Upper lobe of left lung (tissue), 6 donors: ENCODE data around the gene RPL10. TPM values are rescaled to one million over a fixed set of nuclear protein-coding genes. Genes with fewer than 3 reads are reported as not detected.

Experiments used
- ATAC-seq, 2 donors: fragments of 200-7000 bp; cut with Tn5 transposase; one replicate each; pipeline ENCODE4 v1.9.1; 2022; ENCODE audit warnings: mild to moderate bottlenecking in 2 of 2, moderate library complexity in 2 of 2; ENCODE audit not compliant: low FRiP score in 2 of 2
- DNase-seq, 2 donors: peaks; one replicate each; pipeline ENCODE4 v3.0.0-alpha.2; 2019 to 2020
- H3K27ac ChIP-seq, 4 donors: fragments of 200-600 bp; sonication (generic); one replicate each; pipeline ENCODE4 v1.5.1; 2016 to 2019
- H3K27me3 ChIP-seq, 4 donors: fragments of 200-600 bp; sonication (generic); one replicate each; pipeline ENCODE4 v1.5.1; 2017 to 2019
- H3K36me3 ChIP-seq, 4 donors: fragments of 200-600 bp; sonication (generic); one replicate each; pipeline ENCODE4 v1.5.1; 2016 to 2019
- H3K4me1 ChIP-seq, 4 donors: fragments of 200-600 bp; sonication (generic); one replicate each; pipeline ENCODE4 v1.5.1; 2018 to 2019
- H3K4me3 ChIP-seq, 4 donors: fragments of 200-600 bp; sonication (generic); one replicate each; pipeline ENCODE4 v1.5.1; 2017 to 2019; ENCODE audit warnings: mild to moderate bottlenecking in 2 of 4, moderate library complexity in 1 of 4
- H3K9me3 ChIP-seq, 4 donors: fragments of 200-600 bp; sonication (generic); one replicate each; pipeline ENCODE4 v1.5.1; 2018 to 2019
- CTCF ChIP-seq, 6 experiments: fragments of 450-650 bp in 4 of 6; fragments of 200-600 bp in 2 of 6; sonication (generic) in 2 of 6; IDR thresholded peaks; one replicate each; pipeline ENCODE4 v1.5.1; 2016 to 2019; ENCODE audit warnings: antibody characterized with exemption in 6 of 6
- EP300 ChIP-seq, 4 donors: sonication (generic); formaldehyde crosslinking; IDR thresholded peaks; one replicate each; pipeline ENCODE4 v1.5.1; 2017; ENCODE audit warnings: antibody characterized with exemption in 4 of 4, control low read depth in 2 of 4
- POLR2A ChIP-seq, 4 donors: fragments of 450-650 bp; IDR thresholded peaks; one replicate each; pipeline ENCODE4 v1.5.1; 2016 to 2017; ENCODE audit warnings: antibody characterized with exemption in 4 of 4, mild to moderate bottlenecking in 2 of 4
- POLR2AphosphoS5 ChIP-seq, 2 donors: sonication (generic); formaldehyde crosslinking; IDR thresholded peaks; one replicate each; pipeline ENCODE4 v1.5.1; 2017; ENCODE audit warnings: antibody characterized with exemption in 2 of 2
- WGBS, 2 donors: methylation state at CpG; one replicate each; pipeline ENCODE4 v1.1.5; 2017 to 2018; 5-methylcytosine and 5-hydroxymethylcytosine counted together
- total RNA-seq, 6 donors: library from RNA; depleted of rRNA in 4 of 6; stranded (reverse); fragments of >200 nt in 4 of 6; gene quantifications; one replicate each; pipeline versions ENCODE4 v1.1.0 to v1.2.1, GENCODE V29; 2016 to 2021
- donor health status: DM: no; HTN: no; CAD: no; lungs with moderate emphysema.
- donor health status: DM: no; HTN: yes; CAD: no; lungs with severe emphysema.

The RPL10 gene
- total RNA-seq, 6 donors from 2014 or later: 1,246 to 5,225 (median 2,943) TPM

- Histone ChIP-seq H3K27me3 (peaks cover 0 to 5% (median 0%) of the 10 kb centered on the region in 4 donors), H3K4me3 (peak within 1 kb of the TSS; percentile 50 to 77 (median 69)), H3K36me3 (peaks cover 0 to 4% (median 0%) of the 10 kb centered on the region in 4 donors), H3K9me3 (peaks cover 0 to 13% (median 0%) of the 10 kb centered on the region in 4 donors), H3K4me1 (peaks cover 5 to 18% (median 13%) of the 10 kb centered on the region in 4 donors), H3K27ac (peak within 1 kb of the TSS; percentile 97 to 98 (median 97))
- TF ChIP-seq POLR2A (IDR thresholded peaks at IDR 0.05) (peak in 3 of 4 donors; percentile 67 to 92 (median 85)), POLR2AphosphoS5 (IDR thresholded peaks at IDR 0.05) (peak; percentile 81 to 86), EP300 (IDR thresholded peaks at IDR 0.05) (peak in 1 of 4 donors; percentile 23), CTCF (IDR thresholded peaks at IDR 0.05) (peak in 4 of 6 experiments; percentile 21 to 50 (median 46))
- 0 to 55% methylated on average over 9 to 103 of the region's 103 CpGs for WGBS, 2 donors
- ATAC-seq (peak; percentile 94 to 96), DNase-seq (peak; percentile 97 to 99)
These were observed 19.2 kb upstream of the RPL10 start, which contains the start of gene EMD for GRCh38 chrX:154378799-154379568. Gene EMD, plus strand, starts transcription at chrX:154379295. Its CDS starts 190 bp downstream, at chrX:154379485.

GRCh38 chrX:154379569-154379951 lies 18.6 kb upstream of the RPL10 start:
- WGBS, 2 donors: 52% methylated on average over 38 of the region's 38 CpGs; no CpG with 5 or more reads in 1 of the 2 donors
- Histone ChIP-seq H3K36me3 (peaks cover 0 to 4% (median 0%) of the 10 kb centered on the region in 4 donors), H3K27ac (peak overlapping the region; percentile 97 to 98 (median 97)), H3K9me3 (peaks cover 0 to 13% (median 0%) of the 10 kb centered on the region in 4 donors), H3K4me3 (peak overlapping the region; percentile 50 to 77 (median 69)), H3K4me1 (peaks cover 4 to 13% (median 10%) of the 10 kb centered on the region in 4 donors), H3K27me3 (peaks cover 0 to 4% (median 0%) of the 10 kb centered on the region in 4 donors)
- ATAC-seq: no peak
- no peak for TF ChIP-seq CTCF (IDR thresholded peaks at IDR 0.05)
- TF ChIP-seq POLR2A (IDR thresholded peaks at IDR 0.05): no peak
- no peak for TF ChIP-seq POLR2AphosphoS5 (IDR thresholded peaks at IDR 0.05)
- TF ChIP-seq EP300 (IDR thresholded peaks at IDR 0.05): no peak
- no peak for DNase-seq

- Histone ChIP-seq H3K4me3 (peak overlapping the region; percentile 50 to 77 (median 69)), H3K36me3 (peaks cover 0 to 4% (median 0%) of the 10 kb centered on the region in 4 donors), H3K4me1 (peaks cover 4 to 11% (median 9%) of the 10 kb centered on the region in 4 donors), H3K9me3 (peaks cover 0 to 13% (median 0%) of the 10 kb centered on the region in 4 donors), H3K27ac (peak overlapping the region; percentile 97 to 98 (median 97)), H3K27me3 (no peaks in the 10 kb centered on the region)
- ATAC-seq: no peak
- 69% methylated on average over 13 of the region's 13 CpGs; no CpG with 5 or more reads in 1 of the 2 donors for WGBS, 2 donors
- DNase-seq: no peak
- TF ChIP-seq POLR2A (IDR thresholded peaks at IDR 0.05) (no peak), POLR2AphosphoS5 (IDR thresholded peaks at IDR 0.05) (no peak), EP300 (IDR thresholded peaks at IDR 0.05) (no peak), CTCF (IDR thresholded peaks at IDR 0.05) (no peak)
These were observed 18.0 kb upstream of the RPL10 start for GRCh38 chrX:154380153-154380552.

GRCh38 chrX:154380787-154381186 lies 17.4 kb upstream of the RPL10 start:
- H3K4me3 ChIP-seq: peak overlapping the region in 1 of 4 donors; percentile 72
- ATAC-seq (no peak), DNase-seq (no peak)
- peaks cover 4 to 11% (median 9%) of the 10 kb centered on the region in 4 donors for H3K4me1 ChIP-seq
- no peak overlapping the region for H3K27ac ChIP-seq
- H3K9me3 ChIP-seq: peaks cover 0 to 13% (median 0%) of the 10 kb centered on the region in 4 donors
- H3K27me3 ChIP-seq: no peaks in the 10 kb centered on the region
- 73 to 84% methylated on average over 9 to 14 of the region's 14 CpGs for WGBS, 2 donors
- TF ChIP-seq POLR2AphosphoS5 (IDR thresholded peaks at IDR 0.05) (no peak), POLR2A (IDR thresholded peaks at IDR 0.05) (no peak), CTCF (IDR thresholded peaks at IDR 0.05) (no peak), EP300 (IDR thresholded peaks at IDR 0.05) (no peak)
- peaks cover 0 to 4% (median 0%) of the 10 kb centered on the region in 4 donors for H3K36me3 ChIP-seq
